Lung (tissue), 12 donors: Measurements from ENCODE around the gene SPACA4. TPM values are rescaled to one million over a fixed set of nuclear protein-coding genes. Genes with fewer than 3 reads are reported as not detected.
A peak's percentile ranks its signal among the peaks of the same experiment; 100 is the strongest.

ENCODE experiments used
- ATAC-seq: fragments of 200-7000 bp; cut with Tn5 transposase; one replicate; pipeline ENCODE4 v1.9.1; 2020; ENCODE audit warnings: moderate number of reproducible peaks; ENCODE audit not compliant: insufficient read depth, low FRiP score
- DNase-seq, 3 donors: peaks; one replicate each; pipeline ENCODE4 v3.0.0-alpha.2; 2013 to 2017
- H3K27ac ChIP-seq, 2 donors: one replicate each; pipeline ENCODE4 v1.5.1; 2013; ENCODE audit warnings: mild to moderate bottlenecking in 2 of 2, moderate library complexity in 2 of 2, control low read depth in 1 of 2, inconsistent platforms in 1 of 2, low read depth in 1 of 2, low read length in 1 of 2
- H3K27me3 ChIP-seq, 3 donors: one replicate each; pipeline ENCODE4 v1.5.1; 2013; ENCODE audit warnings: low read length in 2 of 3; ENCODE audit not compliant: control insufficient read depth in 3 of 3, insufficient read depth in 3 of 3
- H3K36me3 ChIP-seq, 4 donors: one replicate each; pipeline ENCODE4 v1.5.1; 2013; ENCODE audit warnings: low read length in 4 of 4, mild to moderate bottlenecking in 1 of 4, moderate library complexity in 1 of 4; ENCODE audit not compliant: control insufficient read depth in 4 of 4, insufficient read depth in 4 of 4
- H3K4me1 ChIP-seq, 5 donors: one replicate each; pipeline ENCODE4 v1.5.1; 2013; ENCODE audit warnings: low read length in 5 of 5, mild to moderate bottlenecking in 2 of 5, moderate library complexity in 1 of 5; ENCODE audit not compliant: control insufficient read depth in 5 of 5, insufficient read depth in 5 of 5
- H3K4me3 ChIP-seq: one replicate; pipeline ENCODE4 v1.5.1; 2013; ENCODE audit warnings: mild to moderate bottlenecking, control low read depth, moderate library complexity
- H3K9ac ChIP-seq, 2 donors: one replicate each; pipeline ENCODE4 v1.5.1; 2013; ENCODE audit warnings: low read length in 2 of 2, control low read depth in 1 of 2; ENCODE audit not compliant: insufficient read depth in 1 of 2
- H3K9me3 ChIP-seq, 4 donors: one replicate each; pipeline ENCODE4 v1.5.1; 2013; ENCODE audit warnings: low read length in 3 of 4, mild to moderate bottlenecking in 1 of 4, moderate library complexity in 1 of 4; ENCODE audit not compliant: control insufficient read depth in 4 of 4, insufficient read depth in 3 of 4
- CTCF ChIP-seq: IDR thresholded peaks from 2 replicates; pipeline ENCODE4 v1.5.1; 2012; ENCODE audit warnings: mild to moderate bottlenecking; ENCODE audit errors: control extremely low read depth, extremely low read depth
- WGBS, 2 donors: extraction: QIAGEN DNeasy Blood & Tissue Kit; methylation state at CpG; one replicate each; pipeline ENCODE4 v1.1.7; 2013; 5-methylcytosine and 5-hydroxymethylcytosine counted together
- polyA plus RNA-seq, 2 donors: library from polyadenylated mRNA; stranded (reverse); fragments of 200-250 nt; gene quantifications; one replicate each; pipeline ENCODE4 v1.2.1, GENCODE V29; 2013
- total RNA-seq, 2 donors: library from RNA; depleted of rRNA in 1 of 2; stranded (reverse); fragments of >200 nt in 1 of 2; gene quantifications; one replicate each; pipeline ENCODE4 v1.2.1, GENCODE V29; 2014 to 2021
- donor health status: control.
- donor health status: control.
- donor health status: Bipolar disorder and iron deficiency.
- donor health status: healthy.
- donor health status: DM: yes; HTN: yes; CAD: no.

Gene SPACA4
- total and polyA plus RNA-seq, 4 donors: 0.03 to 0.16 TPM; not detected in 2

GRCh38 chr19:48619692-48620585, 13.4 kb downstream of the SPACA4 start:
- H3K9me3 ChIP-seq: no peaks in the 10 kb centered on the region
- peaks cover 13 to 36% (median 23%) of the 10 kb centered on the region in 4 donors for H3K36me3 ChIP-seq
- 31 to 34% methylated on average over 6 of the region's 6 CpGs for WGBS, 2 donors
- H3K4me3 ChIP-seq: peak overlapping the region; percentile 60
- H3K4me1 ChIP-seq: peaks cover 9 to 55% (median 22%) of the 10 kb centered on the region in 5 donors
- H3K9ac ChIP-seq: peak overlapping the region; percentile 76 to 95
- DNase-seq (peak in 2 of 3 donors; percentile 53), ATAC-seq (no peak)
- peak overlapping the region; percentile 86 to 96 for H3K27ac ChIP-seq
- no peak for TF ChIP-seq CTCF
- no peaks in the 10 kb centered on the region for H3K27me3 ChIP-seq

- Histone ChIP-seq H3K4me1 (peaks cover 0 to 24% (median 6%) of the 10 kb centered on the region in 5 donors), H3K4me3 (no peak overlapping the region), H3K27me3 (no peaks in the 10 kb centered on the region), H3K9ac (peak overlapping the region; percentile 51 to 87), H3K27ac (peak overlapping the region; percentile 35 to 85), H3K36me3 (peaks cover 0 to 13% (median 2%) of the 10 kb centered on the region in 4 donors), H3K9me3 (no peaks in the 10 kb centered on the region)
- TF ChIP-seq CTCF: no peak
- 35 to 39% methylated on average over 8 of the region's 8 CpGs for WGBS, 2 donors
- no peak for ATAC-seq
- DNase-seq: peak in 1 of 3 donors; percentile 59
Observed at GRCh38 chr19:48623556-48624066, 17.1 kb downstream of the SPACA4 start.

- peaks cover 0 to 15% (median 0%) of the 10 kb centered on the region in 4 donors for H3K36me3 ChIP-seq
- DNase-seq (peak; percentile 99), ATAC-seq (peak; percentile 84)
- H3K9ac ChIP-seq: peak overlapping the region; percentile 51 to 87
- 1% methylated on average over 40 of the region's 40 CpGs for WGBS, 2 donors
- no peak for TF ChIP-seq CTCF
- H3K9me3 ChIP-seq: no peaks in the 10 kb centered on the region
- H3K4me3 ChIP-seq: peak overlapping the region; percentile 29
- H3K27me3 ChIP-seq: no peaks in the 10 kb centered on the region
- peak overlapping the region; percentile 52 to 85 for H3K27ac ChIP-seq
- peaks cover 0 to 24% (median 6%) of the 10 kb centered on the region in 5 donors for H3K4me1 ChIP-seq
Observed at GRCh38 chr19:48624067-48624594, 17.6 kb downstream of the SPACA4 start.
